ENCODE data around the gene MYO10.

The MYO10 gene

GRCh38 chr5:16784088-16784487 lies 152.0 kb downstream of the MYO10 start:
- WGBS, 2 experiments (ENCODE audit: insufficient coverage in 2 of 2), result 96% methylated on average over 9 of the region's 9 CpGs
- Histone ChIP-seq H3K9me3 (ENCODE audit: control insufficient read depth, low read length) (no peaks in the 10 kb centered on the region), H3K4me1 (ENCODE audit: control insufficient read depth, insufficient read depth, low read length, poor library complexity, severe bottlenecking) (peaks cover 12% of the 10 kb centered on the region), H3K36me3 (ENCODE audit: control insufficient read depth, insufficient read depth, low read length) (peaks cover 94% of the 10 kb centered on the region), H3K27ac (ENCODE audit: low read depth, low read length, severe bottlenecking) (no peak overlapping the region), H3K4me3 (ENCODE audit: extremely low read depth, insufficient read depth, low read length, poor library complexity, severe bottlenecking) (no peak overlapping the region)

GRCh38 chr5:16781828-16782626 lies 154.1 kb downstream of the MYO10 start:
- H3K9me3 ChIP-seq (ENCODE audit: control insufficient read depth, low read length), result no peaks in the 10 kb centered on the region

GRCh38 chr5:16780325-16780724 lies 155.8 kb downstream of the MYO10 start:
- 100% methylated on average over 1 to 3 of the region's 6 CpGs for WGBS, 2 experiments (ENCODE audit: insufficient coverage in 2 of 2)
- Histone ChIP-seq H3K27ac (ENCODE audit: low read depth, low read length, severe bottlenecking) (no peak overlapping the region), H3K4me1 (ENCODE audit: control insufficient read depth, insufficient read depth, low read length, poor library complexity, severe bottlenecking) (peaks cover 21% of the 10 kb centered on the region), H3K4me3 (ENCODE audit: extremely low read depth, insufficient read depth, low read length, poor library complexity, severe bottlenecking) (no peak overlapping the region), H3K36me3 (ENCODE audit: control insufficient read depth, insufficient read depth, low read length) (peaks cover 85% of the 10 kb centered on the region), H3K9me3 (ENCODE audit: control insufficient read depth, low read length) (no peaks in the 10 kb centered on the region)

More at GRCh38 chr5:16781828-16782626, 154.1 kb downstream of the MYO10 start:
- peaks cover 86% of the 10 kb centered on the region for H3K36me3 ChIP-seq (ENCODE audit: control insufficient read depth, insufficient read depth, low read length)
- peaks cover 21% of the 10 kb centered on the region for H3K4me1 ChIP-seq (ENCODE audit: control insufficient read depth, insufficient read depth, low read length, poor library complexity, severe bottlenecking)
- WGBS, 2 experiments (ENCODE audit: insufficient coverage in 2 of 2), result 87 to 100% methylated on average over 4 to 6 of the region's 12 CpGs
- H3K4me3 ChIP-seq (ENCODE audit: extremely low read depth, insufficient read depth, low read length, poor library complexity, severe bottlenecking), result no peak overlapping the region
- no peak overlapping the region for H3K27ac ChIP-seq (ENCODE audit: low read depth, low read length, severe bottlenecking)

- H3K4me3 ChIP-seq (ENCODE audit: extremely low read depth, insufficient read depth, low read length, poor library complexity, severe bottlenecking), result no peak overlapping the region
- peaks cover 16% of the 10 kb centered on the region for H3K4me1 ChIP-seq (ENCODE audit: control insufficient read depth, insufficient read depth, low read length, poor library complexity, severe bottlenecking)
- no peak overlapping the region for H3K27ac ChIP-seq (ENCODE audit: low read depth, low read length, severe bottlenecking)
- H3K9me3 ChIP-seq (ENCODE audit: control insufficient read depth, low read length), result no peaks in the 10 kb centered on the region
- 93 to 95% methylated on average over 5 of the region's 5 CpGs for WGBS, 2 experiments (ENCODE audit: insufficient coverage in 2 of 2)
- H3K36me3 ChIP-seq (ENCODE audit: control insufficient read depth, insufficient read depth, low read length), result peaks cover 74% of the 10 kb centered on the region
Observed at GRCh38 chr5:16777432-16777831, 158.7 kb downstream of the MYO10 start.

- no peaks in the 10 kb centered on the region for H3K9me3 ChIP-seq (ENCODE audit: control insufficient read depth, low read length)
- no peak overlapping the region for H3K27ac ChIP-seq (ENCODE audit: low read depth, low read length, severe bottlenecking)
- 72 to 79% methylated on average over 4 of the region's 10 CpGs for WGBS, 2 experiments (ENCODE audit: insufficient coverage in 2 of 2)
- H3K36me3 ChIP-seq (ENCODE audit: control insufficient read depth, insufficient read depth, low read length), result peaks cover 67% of the 10 kb centered on the region
- peaks cover 16% of the 10 kb centered on the region for H3K4me1 ChIP-seq (ENCODE audit: control insufficient read depth, insufficient read depth, low read length, poor library complexity, severe bottlenecking)
- H3K4me3 ChIP-seq (ENCODE audit: extremely low read depth, insufficient read depth, low read length, poor library complexity, severe bottlenecking), result no peak overlapping the region
Observed at GRCh38 chr5:16776611-16777251, 159.4 kb downstream of the MYO10 start.

GRCh38 chr5:16774806-16775205 lies 161.3 kb downstream of the MYO10 start:
- 100% methylated on average over 2 of the region's 4 CpGs; no CpG with 5 or more reads in 1 of the 2 experiments for WGBS, 2 experiments (ENCODE audit: insufficient coverage in 2 of 2)

GRCh38 chr5:16773991-16774390 lies 162.1 kb downstream of the MYO10 start:
- Histone ChIP-seq H3K4me1 (ENCODE audit: control insufficient read depth, insufficient read depth, low read length, poor library complexity, severe bottlenecking) (peaks cover 8% of the 10 kb centered on the region), H3K27ac (ENCODE audit: low read depth, low read length, severe bottlenecking) (no peak overlapping the region), H3K9me3 (ENCODE audit: control insufficient read depth, low read length) (no peaks in the 10 kb centered on the region), H3K4me3 (ENCODE audit: extremely low read depth, insufficient read depth, low read length, poor library complexity, severe bottlenecking) (no peak overlapping the region), H3K36me3 (ENCODE audit: control insufficient read depth, insufficient read depth, low read length) (peaks cover 67% of the 10 kb centered on the region)
- 67 to 75% methylated on average over 2 to 3 of the region's 3 CpGs for WGBS, 2 experiments (ENCODE audit: insufficient coverage in 2 of 2)

More at GRCh38 chr5:16774806-16775205, 161.3 kb downstream of the MYO10 start:
- peaks cover 67% of the 10 kb centered on the region for H3K36me3 ChIP-seq (ENCODE audit: control insufficient read depth, insufficient read depth, low read length)
- no peak overlapping the region for H3K27ac ChIP-seq (ENCODE audit: low read depth, low read length, severe bottlenecking)
- H3K4me1 ChIP-seq (ENCODE audit: control insufficient read depth, insufficient read depth, low read length, poor library complexity, severe bottlenecking), result peaks cover 14% of the 10 kb centered on the region
- no peaks in the 10 kb centered on the region for H3K9me3 ChIP-seq (ENCODE audit: control insufficient read depth, low read length)
- H3K4me3 ChIP-seq (ENCODE audit: extremely low read depth, insufficient read depth, low read length, poor library complexity, severe bottlenecking), result no peak overlapping the region

- Histone ChIP-seq H3K4me3 (ENCODE audit: extremely low read depth, insufficient read depth, low read length, poor library complexity, severe bottlenecking) (no peak overlapping the region), H3K9me3 (ENCODE audit: control insufficient read depth, low read length) (no peaks in the 10 kb centered on the region), H3K27ac (ENCODE audit: low read depth, low read length, severe bottlenecking) (no peak overlapping the region), H3K4me1 (ENCODE audit: control insufficient read depth, insufficient read depth, low read length, poor library complexity, severe bottlenecking) (no peaks in the 10 kb centered on the region), H3K36me3 (ENCODE audit: control insufficient read depth, insufficient read depth, low read length) (peaks cover 74% of the 10 kb centered on the region)
- WGBS, 2 experiments (ENCODE audit: insufficient coverage in 2 of 2), result 100% methylated on average over 1 of the region's 3 CpGs; no CpG with 5 or more reads in 1 of the 2 experiments
Observed at GRCh38 chr5:16772556-16772955, 163.5 kb downstream of the MYO10 start.

GRCh38 chr5:16768184-16768583 lies 167.9 kb downstream of the MYO10 start:
- Histone ChIP-seq H3K4me3 (ENCODE audit: extremely low read depth, insufficient read depth, low read length, poor library complexity, severe bottlenecking) (no peak overlapping the region), H3K27ac (ENCODE audit: low read depth, low read length, severe bottlenecking) (no peak overlapping the region), H3K9me3 (ENCODE audit: control insufficient read depth, low read length) (no peaks in the 10 kb centered on the region), H3K4me1 (ENCODE audit: control insufficient read depth, insufficient read depth, low read length, poor library complexity, severe bottlenecking) (no peaks in the 10 kb centered on the region), H3K36me3 (ENCODE audit: control insufficient read depth, insufficient read depth, low read length) (peaks cover 85% of the 10 kb centered on the region)
- 100% methylated on average over 2 of the region's 3 CpGs for WGBS, 2 experiments (ENCODE audit: insufficient coverage in 2 of 2)

GRCh38 chr5:16763211-16763610 lies 172.9 kb downstream of the MYO10 start:
- no peaks in the 10 kb centered on the region for H3K4me1 ChIP-seq (ENCODE audit: control insufficient read depth, insufficient read depth, low read length, poor library complexity, severe bottlenecking)
- peaks cover 97% of the 10 kb centered on the region for H3K36me3 ChIP-seq (ENCODE audit: control insufficient read depth, insufficient read depth, low read length)
- H3K27ac ChIP-seq (ENCODE audit: low read depth, low read length, severe bottlenecking), result no peak overlapping the region
- 91 to 94% methylated on average over 5 of the region's 5 CpGs for WGBS, 2 experiments (ENCODE audit: insufficient coverage in 2 of 2)
- H3K9me3 ChIP-seq (ENCODE audit: control insufficient read depth, low read length), result no peaks in the 10 kb centered on the region
- no peak overlapping the region for H3K4me3 ChIP-seq (ENCODE audit: extremely low read depth, insufficient read depth, low read length, poor library complexity, severe bottlenecking)

All from mesodermal cell (in vitro differentiated cells).